ENCODE measurements around the gene PTP4A2. TPM values are rescaled to one million over a fixed set of nuclear protein-coding genes. Genes with fewer than 3 reads are reported as not detected.

The PTP4A2 gene
- total RNA-seq (100 to 1,000 TPM; 207 to 366 (median 249) TPM), polyA plus RNA-seq (100 to 1,000 TPM in 1 of 2 donors, 10 to 100 TPM in 1; 92.5 to 246 TPM)
- long read RNA-seq, donor 1, transcript PTP4A2-221 (6 exons, 3,921 nt): major isoform, 14 of 53 reads
- long read RNA-seq, donor 1, partial matches to known transcripts: 1 of 53 reads
- long read RNA-seq, donor 1, other reads (novel, unspliced or antisense): 35 of 53 reads
- long read RNA-seq, donor 2, transcript PTP4A2-201 (4 exons, 1,032 nt): minor isoform, 13 of 256 reads
- long read RNA-seq, donor 2, transcript PTP4A2-206 (2 exons, 1,551 nt): minor isoform, 5 of 256 reads
- long read RNA-seq, donor 2, transcript PTP4A2-221 (6 exons, 3,921 nt): minor isoform, 30 of 256 reads
- long read RNA-seq, donor 2, transcript PTP4A2-218 (5 exons, 3,353 nt): major isoform, 123 of 256 reads
- long read RNA-seq, donor 2, partial matches to known transcripts: 75 of 256 reads
- long read RNA-seq, donor 2, other reads (novel, unspliced or antisense): 7 of 256 reads
- long read RNA-seq, donor 3, transcript PTP4A2-221 (6 exons, 3,921 nt): major isoform, 215 of 275 reads
- long read RNA-seq, donor 3, partial matches to known transcripts: 2 of 275 reads
- long read RNA-seq, donor 3, other reads (novel, unspliced or antisense): 55 of 275 reads

DNA sequence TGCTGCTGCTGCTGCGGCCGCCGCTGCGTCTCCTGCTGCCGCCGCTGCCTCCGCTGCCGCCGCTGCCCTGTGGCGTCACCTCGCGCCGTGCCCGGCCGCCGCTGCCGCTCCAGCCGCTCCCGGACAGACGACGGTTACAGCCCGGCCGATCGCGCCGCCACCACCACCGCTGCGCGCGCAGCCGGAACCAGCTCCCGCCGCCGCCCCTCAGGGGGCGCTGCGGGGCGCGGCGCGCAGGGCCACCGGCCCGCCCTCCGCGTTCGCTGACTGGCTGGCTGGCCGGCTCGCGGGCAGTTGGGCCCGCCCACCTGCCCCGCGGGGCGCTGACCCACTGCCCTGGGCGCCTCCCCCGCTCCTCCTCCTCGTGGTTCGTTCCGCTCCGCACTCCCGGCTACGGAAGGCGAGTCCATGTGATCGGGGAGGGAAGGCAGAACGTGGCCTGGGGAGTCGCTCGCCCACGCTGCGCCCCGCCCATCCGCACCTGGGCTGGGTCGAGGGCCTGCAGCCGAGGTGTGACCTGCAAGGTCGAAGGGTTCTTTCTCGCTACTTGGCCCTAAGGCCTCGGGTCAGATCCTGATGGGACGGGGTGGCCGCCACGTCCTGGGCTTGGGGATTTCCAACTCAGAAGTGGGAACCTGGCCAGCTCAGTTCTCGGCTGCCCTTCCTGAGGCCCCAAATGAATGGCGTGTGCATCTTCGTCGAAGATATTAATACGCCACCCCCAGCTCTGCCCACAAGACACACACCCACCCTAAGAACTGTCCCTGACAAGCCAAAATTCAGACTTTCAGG is at the start of gene PTP4A2:
TSS of gene PTP4A2 (minus strand) at position 185 of the 792 bp plus-strand sequence. CDS start 19,303 bp downstream, outside the sequence.
- no peaks in the 10 kb centered on the region for H3K9me3 ChIP-seq
- peak; percentile 94 to 96 (median 95) for DNase-seq
- H3K4me1 ChIP-seq (ENCODE audit: insufficient read depth): peaks cover 7% of the 10 kb centered on the region
- 1% methylated on average over 41 to 82 of the region's 82 CpGs for WGBS, 3 donors
- peak within 1 kb of the TSS; percentile 76 to 86 for H3K27ac ChIP-seq
- peak within 1 kb of the TSS; percentile 77 for H3K4me3 ChIP-seq
- H3K36me3 ChIP-seq: no peaks in the 10 kb centered on the region
- no peaks in the 10 kb centered on the region for H3K27me3 ChIP-seq
- intact Hi-C loops (cut with DNase I): no loop called here
- TF ChIP-seq POLR2A (IDR thresholded peaks at IDR 0.05) (peak; percentile 96), EP300 (IDR thresholded peaks at IDR 0.05) (no peak)
- TF ChIP-seq, protein P1, sequence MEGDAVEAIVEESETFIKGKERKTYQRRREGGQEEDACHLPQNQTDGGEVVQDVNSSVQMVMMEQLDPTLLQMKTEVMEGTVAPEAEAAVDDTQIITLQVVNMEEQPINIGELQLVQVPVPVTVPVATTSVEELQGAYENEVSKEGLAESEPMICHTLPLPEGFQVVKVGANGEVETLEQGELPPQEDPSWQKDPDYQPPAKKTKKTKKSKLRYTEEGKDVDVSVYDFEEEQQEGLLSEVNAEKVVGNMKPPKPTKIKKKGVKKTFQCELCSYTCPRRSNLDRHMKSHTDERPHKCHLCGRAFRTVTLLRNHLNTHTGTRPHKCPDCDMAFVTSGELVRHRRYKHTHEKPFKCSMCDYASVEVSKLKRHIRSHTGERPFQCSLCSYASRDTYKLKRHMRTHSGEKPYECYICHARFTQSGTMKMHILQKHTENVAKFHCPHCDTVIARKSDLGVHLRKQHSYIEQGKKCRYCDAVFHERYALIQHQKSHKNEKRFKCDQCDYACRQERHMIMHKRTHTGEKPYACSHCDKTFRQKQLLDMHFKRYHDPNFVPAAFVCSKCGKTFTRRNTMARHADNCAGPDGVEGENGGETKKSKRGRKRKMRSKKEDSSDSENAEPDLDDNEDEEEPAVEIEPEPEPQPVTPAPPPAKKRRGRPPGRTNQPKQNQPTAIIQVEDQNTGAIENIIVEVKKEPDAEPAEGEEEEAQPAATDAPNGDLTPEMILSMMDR (IDR thresholded peaks at IDR 0.05): peak in 2 of 3 donors; percentile 95 to 96

DNA sequence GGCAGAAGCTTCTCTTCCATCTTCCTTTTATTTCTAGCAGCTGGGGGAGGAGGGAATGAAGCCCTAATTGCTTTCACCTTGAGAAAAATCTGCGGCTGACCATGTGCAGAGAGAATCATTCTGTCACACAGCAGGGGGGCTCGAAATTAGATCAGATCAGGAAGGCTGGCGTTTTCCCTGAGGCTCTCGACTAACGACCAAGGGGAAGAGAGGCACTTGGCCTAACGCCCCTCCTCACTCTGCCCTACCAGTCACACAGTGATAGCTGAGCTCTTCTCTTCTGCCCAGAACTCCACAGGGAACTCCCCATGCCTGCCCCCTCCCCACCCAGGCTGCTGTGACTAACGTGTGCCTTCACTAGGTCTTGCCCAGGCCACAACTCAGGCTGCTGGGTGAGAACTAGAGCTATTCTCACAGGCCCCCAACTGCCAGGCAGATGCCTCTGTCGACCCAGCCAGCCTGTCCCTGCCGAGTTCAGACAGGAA is 49.0 kb upstream of the PTP4A2 start:
- H3K27ac ChIP-seq: no peak overlapping the region
- H3K36me3 ChIP-seq: no peaks in the 10 kb centered on the region
- no peak for DNase-seq
- intact Hi-C loops (cut with DNase I): no loop called here
- TF ChIP-seq EP300 (IDR thresholded peaks at IDR 0.05): no peak
- no peak for TF ChIP-seq POLR2A (IDR thresholded peaks at IDR 0.05)
- TF ChIP-seq, protein P1 (IDR thresholded peaks at IDR 0.05): no peak
- WGBS, 3 donors: 47 to 60% (median 49%) methylated on average over 8 to 9 of the region's 9 CpGs
- H3K4me1 ChIP-seq (ENCODE audit: insufficient read depth): peaks cover 3% of the 10 kb centered on the region
- H3K4me3 ChIP-seq: no peak overlapping the region
- H3K9me3 ChIP-seq: no peaks in the 10 kb centered on the region
- H3K27me3 ChIP-seq: no peaks in the 10 kb centered on the region

GRCh38 chr1:31985430-31985829 is 47.3 kb upstream of the PTP4A2 start:
- intact Hi-C loops (cut with DNase I): no loop called here
- WGBS, 3 donors: 10 to 37% (median 11%) methylated on average over 4 of the region's 4 CpGs

More at GRCh38 chr1:31985430-31985829, 47.3 kb upstream of the PTP4A2 start:
- peak overlapping the region in 1 of 2 donors; percentile 2 for H3K27ac ChIP-seq
- no peaks in the 10 kb centered on the region for H3K36me3 ChIP-seq
- H3K4me3 ChIP-seq: no peak overlapping the region
- H3K4me1 ChIP-seq (ENCODE audit: insufficient read depth): peaks cover 3% of the 10 kb centered on the region
- no peaks in the 10 kb centered on the region for H3K27me3 ChIP-seq
- TF ChIP-seq EP300 (IDR thresholded peaks at IDR 0.05) (no peak), POLR2A (IDR thresholded peaks at IDR 0.05) (no peak)
- TF ChIP-seq, protein P1 (IDR thresholded peaks at IDR 0.05): no peak
- no peak for DNase-seq
- H3K9me3 ChIP-seq: no peaks in the 10 kb centered on the region
